ENCODE results near the gene RAB11FIP3.

GRCh38 chr16:405548-406506 is 19.6 kb upstream of the RAB11FIP3 start:
- no peak for TF ChIP-seq CTCF (conservative IDR thresholded peaks at IDR 0.05 in 1 of 2, IDR thresholded peaks at IDR 0.05 in 1 of 2; ENCODE audit: extremely low read depth in 1 of 2, insufficient read depth in 1 of 2, low read depth in 1 of 2, low read length in 2 of 2)
- TF ChIP-seq EZH2 (IDR thresholded peaks at IDR 0.05; ENCODE audit: borderline replicate concordance, low read length): no peak
